Adipocyte (in vitro differentiated cells): Measurements from ENCODE around the gene MOK.

Source experiments
- DNase-seq: peaks from one replicate; pipeline ENCODE4 v3.0.0-alpha.2; 2015; ENCODE audit warnings: low read depth
- H3K27me3 ChIP-seq: replicated peaks from 2 replicates; pipeline ENCODE4 v1.7.0; 2013; ENCODE audit warnings: mild to moderate bottlenecking, low read length, moderate library complexity; ENCODE audit not compliant: control insufficient read depth, insufficient read depth
- H3K36me3 ChIP-seq: 2 replicates; pipeline ENCODE4 v1.7.0; 2013; ENCODE audit warnings: low read length, mild to moderate bottlenecking, moderate library complexity; ENCODE audit not compliant: control insufficient read depth, insufficient read depth, severe bottlenecking
- H3K4me1 ChIP-seq: 2 replicates; pipeline ENCODE4 v1.7.0; 2013; ENCODE audit warnings: mild to moderate bottlenecking, low read length, moderate library complexity; ENCODE audit not compliant: control insufficient read depth, insufficient read depth
- H3K4me3 ChIP-seq: 2 replicates; pipeline ENCODE4 v1.7.0; 2013; ENCODE audit warnings: mild to moderate bottlenecking, low read length, moderate library complexity
- H3K9ac ChIP-seq: 2 replicates; pipeline ENCODE4 v1.7.0; 2013; ENCODE audit warnings: mild to moderate bottlenecking, low read length, moderate library complexity
- H3K9me3 ChIP-seq: 2 replicates; pipeline ENCODE4 v1.7.0; 2013; ENCODE audit warnings: mild to moderate bottlenecking, low read length, moderate library complexity; ENCODE audit not compliant: control insufficient read depth

MOK gene

GRCh38 chr14:102219316-102219715, 85.6 kb downstream of the MOK start:
- H3K4me1 ChIP-seq: peaks cover 27% of the 10 kb centered on the region

GRCh38 chr14:102218688-102219087, 86.3 kb downstream of the MOK start:
- H3K4me1 ChIP-seq: peaks cover 33% of the 10 kb centered on the region
- no peaks in the 10 kb centered on the region for H3K9me3 ChIP-seq
- no peak overlapping the region for H3K4me3 ChIP-seq
- no peaks in the 10 kb centered on the region for H3K27me3 ChIP-seq
- no peak for DNase-seq
- peaks cover 7% of the 10 kb centered on the region for H3K36me3 ChIP-seq
- H3K9ac ChIP-seq: no peak overlapping the region

More at GRCh38 chr14:102219316-102219715, 85.6 kb downstream of the MOK start:
- no peak overlapping the region for H3K4me3 ChIP-seq
- H3K36me3 ChIP-seq: peaks cover 9% of the 10 kb centered on the region
- no peaks in the 10 kb centered on the region for H3K9me3 ChIP-seq
- H3K27me3 ChIP-seq: no peaks in the 10 kb centered on the region
- no peak for DNase-seq
- H3K9ac ChIP-seq: no peak overlapping the region

GRCh38 chr14:102217987-102218421, 87.0 kb downstream of the MOK start:
- DNase-seq: no peak
- Histone ChIP-seq H3K9me3 (no peaks in the 10 kb centered on the region), H3K4me1 (peaks cover 35% of the 10 kb centered on the region), H3K9ac (no peak overlapping the region), H3K36me3 (peaks cover 6% of the 10 kb centered on the region), H3K4me3 (no peak overlapping the region), H3K27me3 (no peaks in the 10 kb centered on the region)

GRCh38 chr14:102217399-102217798, 87.6 kb downstream of the MOK start:
- peaks cover 2% of the 10 kb centered on the region for H3K36me3 ChIP-seq
- no peaks in the 10 kb centered on the region for H3K27me3 ChIP-seq
- H3K9ac ChIP-seq: no peak overlapping the region
- H3K9me3 ChIP-seq: no peaks in the 10 kb centered on the region
- H3K4me3 ChIP-seq: no peak overlapping the region
- peaks cover 35% of the 10 kb centered on the region for H3K4me1 ChIP-seq
- DNase-seq: no peak

DNA sequence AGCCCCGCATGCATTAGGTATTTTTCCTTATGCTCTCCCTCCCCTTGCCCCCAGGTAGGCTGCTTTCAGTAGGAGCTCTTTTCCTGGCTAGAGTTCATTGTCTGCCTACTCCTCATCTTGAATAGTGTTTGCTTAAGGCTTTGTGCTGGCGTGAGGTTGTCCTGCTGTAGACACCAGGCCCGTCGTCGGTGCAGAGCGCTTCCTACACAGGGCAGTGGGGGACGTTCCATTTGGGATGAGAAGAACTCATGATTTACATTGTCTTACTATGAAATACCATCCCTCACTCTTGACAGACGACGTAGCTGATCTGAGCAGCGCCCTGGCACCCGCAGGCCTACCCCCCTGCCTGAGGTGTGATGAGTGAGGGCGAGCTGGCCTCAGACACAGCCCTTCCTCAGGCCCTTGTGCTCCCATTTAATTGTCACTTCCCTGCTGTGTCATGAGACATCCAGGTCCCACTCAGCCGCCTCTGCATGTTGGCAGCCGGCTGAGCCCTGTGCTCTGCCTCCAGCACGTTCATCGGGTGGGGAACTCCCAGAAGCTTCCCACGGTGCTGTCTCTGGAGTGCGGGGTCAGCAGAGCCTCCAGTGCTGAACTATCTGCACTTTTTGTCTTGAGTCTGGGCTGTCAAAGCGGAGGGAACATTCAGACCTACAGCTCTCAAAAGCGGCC, 89.3 kb downstream of the MOK start:
- Histone ChIP-seq H3K36me3 (peaks cover 5% of the 10 kb centered on the region), H3K4me1 (peaks cover 30% of the 10 kb centered on the region), H3K9ac (peak overlapping the region; percentile 70), H3K27me3 (no peaks in the 10 kb centered on the region), H3K9me3 (no peaks in the 10 kb centered on the region), H3K4me3 (peak overlapping the region; percentile 15)
- DNase-seq: no peak

DNA sequence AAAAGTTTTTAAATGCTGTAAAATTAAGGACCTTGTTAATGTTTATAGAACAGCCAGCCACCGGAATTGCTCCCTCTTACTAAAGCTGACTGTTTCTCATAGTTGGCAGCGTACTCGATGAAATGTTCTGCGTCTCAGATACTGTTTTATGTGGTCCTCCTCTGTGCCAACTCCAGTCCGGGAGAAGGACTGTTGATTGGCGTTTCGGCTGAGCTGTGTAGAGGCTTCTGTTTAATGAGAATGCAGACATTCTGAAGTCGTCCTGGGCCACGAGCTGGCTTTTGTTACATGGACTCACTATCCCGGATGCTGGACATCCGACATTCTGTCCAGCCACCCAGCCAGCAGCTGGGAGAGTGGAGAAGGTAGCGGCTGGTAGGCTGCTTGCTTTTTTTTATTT, 89.9 kb downstream of the MOK start:
- Histone ChIP-seq H3K9ac (peak overlapping the region; percentile 70), H3K27me3 (no peaks in the 10 kb centered on the region), H3K4me1 (peaks cover 30% of the 10 kb centered on the region), H3K4me3 (peak overlapping the region; percentile 45), H3K9me3 (no peaks in the 10 kb centered on the region), H3K36me3 (peaks cover 5% of the 10 kb centered on the region)
- no peak for DNase-seq

- Histone ChIP-seq H3K36me3 (peaks cover 11% of the 10 kb centered on the region), H3K9me3 (no peaks in the 10 kb centered on the region), H3K27me3 (no peaks in the 10 kb centered on the region), H3K4me1 (peaks cover 35% of the 10 kb centered on the region), H3K4me3 (peak overlapping the region; percentile 45), H3K9ac (peak overlapping the region; percentile 70)
- DNase-seq: no peak
Measured at GRCh38 chr14:102213984-102214658, 90.8 kb downstream of the MOK start.

GRCh38 chr14:102213470-102213869, 91.5 kb downstream of the MOK start:
- Histone ChIP-seq H3K9ac (no peak overlapping the region), H3K27me3 (no peaks in the 10 kb centered on the region), H3K9me3 (no peaks in the 10 kb centered on the region), H3K4me3 (no peak overlapping the region), H3K4me1 (peaks cover 38% of the 10 kb centered on the region), H3K36me3 (peaks cover 14% of the 10 kb centered on the region)
- no peak for DNase-seq

DNA sequence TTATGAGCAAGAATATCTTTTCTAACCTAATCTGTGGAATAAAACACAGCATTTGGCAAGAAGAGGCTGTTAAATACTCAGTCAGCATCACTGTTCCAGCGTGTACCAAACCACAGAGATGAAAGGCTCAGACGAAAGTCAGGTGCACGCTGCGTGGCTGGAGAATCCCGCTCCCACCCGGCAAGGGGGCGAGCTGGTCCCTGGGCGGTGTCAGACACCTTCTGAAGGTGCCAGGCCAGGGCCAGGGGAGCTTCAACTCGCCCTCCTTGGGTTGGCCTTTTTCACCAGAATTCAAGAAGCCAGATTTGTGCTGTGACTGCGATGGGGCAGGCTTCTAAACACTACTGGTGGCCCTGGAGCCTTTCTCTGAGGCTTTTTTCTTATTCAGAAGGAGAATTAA, 92.1 kb downstream of the MOK start:
- DNase-seq: no peak

GRCh38 chr14:102212356-102212755, 92.6 kb downstream of the MOK start:
- Histone ChIP-seq H3K4me3 (no peak overlapping the region), H3K9ac (no peak overlapping the region), H3K4me1 (peaks cover 38% of the 10 kb centered on the region), H3K27me3 (no peaks in the 10 kb centered on the region), H3K36me3 (peaks cover 14% of the 10 kb centered on the region), H3K9me3 (no peaks in the 10 kb centered on the region)
- no peak for DNase-seq

More for the DNA sequence above, 92.1 kb downstream of the MOK start:
- Histone ChIP-seq H3K36me3 (peaks cover 14% of the 10 kb centered on the region), H3K27me3 (no peaks in the 10 kb centered on the region), H3K9me3 (no peaks in the 10 kb centered on the region), H3K4me1 (peaks cover 38% of the 10 kb centered on the region), H3K9ac (no peak overlapping the region), H3K4me3 (no peak overlapping the region)

GRCh38 chr14:102211240-102211639, 93.7 kb downstream of the MOK start:
- Histone ChIP-seq H3K4me1 (peaks cover 36% of the 10 kb centered on the region), H3K9me3 (no peaks in the 10 kb centered on the region), H3K4me3 (no peak overlapping the region), H3K36me3 (peaks cover 14% of the 10 kb centered on the region), H3K27me3 (no peaks in the 10 kb centered on the region), H3K9ac (no peak overlapping the region)
- DNase-seq: no peak
